H1 (cell line): Measurements from ENCODE around the gene SLX4IP. TPM values are rescaled to one million over a fixed set of nuclear protein-coding genes. Genes with fewer than 3 reads are reported as not detected.

Source experiments
- ASH2L ChIP-seq: fragments of 200-600, 300-600 bp; sonication (generic); IDR thresholded peaks from one replicate; pipeline ENCODE4 v1.7.1; 2017; ENCODE audit warnings: low read length
- CEBPB ChIP-seq: IDR thresholded peaks from 2 replicates; pipeline ENCODE4 v1.6.1; 2012; ENCODE audit warnings: low read depth, low read length
- CHD1 ChIP-seq: IDR thresholded peaks from 2 replicates; pipeline ENCODE4 v1.6.1; 2012; ENCODE audit warnings: low read depth, low read length, improper control_type of control experiment
- NRF1 ChIP-seq: IDR thresholded peaks from 2 replicates; pipeline ENCODE4 v1.6.1; 2011; ENCODE audit warnings: mild to moderate bottlenecking, low read depth, low read length, improper control_type of control experiment
- RXRA ChIP-seq: IDR thresholded peaks from 2 replicates; pipeline ENCODE4 v1.6.1; 2011; ENCODE audit warnings: low read depth, mild to moderate bottlenecking, low read length, moderate library complexity; ENCODE audit not compliant: insufficient read depth
- SIRT6 ChIP-seq: IDR thresholded peaks from one replicate; pipeline ENCODE4 v1.7.1; 2012; ENCODE audit warnings: low read length, inconsistent platforms
- SUZ12 ChIP-seq: fragments of 200-600 bp; sonication (generic); IDR thresholded peaks from 2 replicates; pipeline ENCODE4 v1.6.1; 2012; ENCODE audit warnings: mild to moderate bottlenecking, inconsistent platforms, low read length, moderate library complexity, mixed read lengths
- TAF1 ChIP-seq: IDR thresholded peaks from 2 replicates; pipeline ENCODE4 v1.6.1; 2011; ENCODE audit warnings: mild to moderate bottlenecking, low read depth, low read length
- polyA plus RNA-seq, 7 experiments: library from polyadenylated mRNA; depleted of rRNA in 3 of 7; stranded (reverse) in 5 of 7; unstranded in 2 of 7; fragments of >200 nt in 5 of 7; fragments of 200-250 nt in 2 of 7; gene quantifications; 1 replicate in 5 of 7; 2 replicates in 1 of 7; 4 replicates in 1 of 7; pipeline versions ENCODE4 v1.2.1 to v1.2.3, GENCODE V29; 2011 to 2013; ENCODE audit warnings: missing spikeins in 2 of 7, mixed read lengths in 2 of 7
- total RNA-seq: library from RNA; stranded (reverse); fragmentation: NEBNext Ultra II Directional; extraction: Animal tissue kit (Norgen Biotek cat#: 25700); gene quantifications from 2 replicates; pipeline ENCODE4 v1.2.1, GENCODE V29; 2021

SLX4IP gene
- total and polyA plus RNA-seq, 2 of the 8 experiments (the other 6 are each of a cell fraction or from before 2014, with no cell fraction given) = 2.4 to 8.7 TPM

GRCh38 chr20:10646006-10646405 lies 210.9 kb downstream of the SLX4IP start (continued):
- no peak for TF ChIP-seq RXRA
- no peak for TF ChIP-seq NRF1
- no peak for TF ChIP-seq SIRT6
- no peak for TF ChIP-seq TAF1
- no peak for TF ChIP-seq CHD1
- no peak for TF ChIP-seq CEBPB
- TF ChIP-seq ASH2L = no peak
- no peak for TF ChIP-seq SUZ12
- TF ChIP-seq, all 59 proteins: peak for 0
